MM.1S (cell line): ENCODE data around the gene PGS1.

ENCODE experiments used
- CTCF ChIP-seq: fragments of 300-600 bp; sonication (generic); IDR thresholded peaks from 2 replicates; pipeline ENCODE4 v1.5.1; 2016; ENCODE audit warnings: antibody characterized with exemption, low read length, mixed read lengths
- EZH2 ChIP-seq: fragments of 300-600 bp; sonication (generic); optimal IDR thresholded peaks from 2 replicates; pipeline ENCODE3; 2017; ENCODE audit warnings: low read depth, mild to moderate bottlenecking, antibody characterized with exemption, low read length, mixed read lengths
- EZH2phosphoT487 ChIP-seq: fragments of 300-600 bp; sonication (generic); IDR thresholded peaks from 2 replicates; pipeline ENCODE4 v1.6.1; 2018; ENCODE audit warnings: antibody characterized with exemption, low read length

GRCh38 chr17:78357177-78357586, 21.3 kb upstream of the PGS1 start:
- TF ChIP-seq CTCF (no peak), EZH2phosphoT487 (no peak), EZH2 (no peak)
